Ovary (tissue), 3 donors: ENCODE results near the gene LYL1.

Experiments used
- EP300 ChIP-seq: sonication (generic); formaldehyde crosslinking; IDR thresholded peaks from one replicate; pipeline ENCODE4 v1.6.1; 2017; ENCODE audit warnings: antibody characterized with exemption
- TF ChIP-seq, protein P1 (sequence below), 3 donors: fragments of 450-650 bp in 2 of 3; fragments of 200-600 bp in 1 of 3; IDR thresholded peaks; one replicate each; pipeline versions ENCODE4 v1.5.1 to v1.8.0; 2016 to 2022; ENCODE audit warnings: antibody characterized with exemption in 3 of 3, mild to moderate bottlenecking in 1 of 3
- donor health status: DM: no; HTN: no; CAD: no.

DNA sequence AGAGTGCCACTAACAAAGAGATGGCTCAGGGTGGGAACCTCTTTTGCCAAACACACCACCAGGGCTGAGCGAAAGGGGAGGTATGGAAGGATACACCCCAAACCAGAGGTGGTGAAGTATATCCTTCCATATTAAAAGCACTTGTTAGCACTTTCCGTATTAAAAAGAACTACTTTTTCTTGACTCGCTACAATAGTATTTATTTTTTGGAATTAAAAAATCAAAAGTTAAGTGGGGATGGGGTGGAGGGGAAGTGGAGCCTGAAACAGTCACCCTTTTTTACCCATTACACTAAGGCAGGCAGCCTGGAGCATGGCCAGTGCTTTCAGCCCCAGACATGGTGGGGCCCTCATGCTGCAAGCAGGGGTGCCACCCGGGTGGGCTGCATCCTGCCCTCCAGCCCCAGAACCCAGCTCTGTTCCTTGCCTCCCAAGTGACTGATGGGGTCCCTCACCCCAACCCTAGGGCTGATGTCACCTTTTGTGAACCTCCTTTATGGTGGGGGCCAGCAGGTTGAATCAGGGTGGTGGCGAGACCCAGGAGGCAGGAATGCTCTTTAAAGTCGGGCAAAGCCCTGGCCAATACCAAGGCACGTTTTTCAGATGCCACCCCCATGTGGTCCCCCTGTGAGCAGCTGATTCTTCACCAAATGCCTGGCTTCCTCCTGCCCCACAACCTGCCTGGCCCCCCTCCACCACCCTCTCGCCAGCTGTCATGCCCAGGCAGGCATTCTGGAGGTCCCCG is 31.0 kb downstream of the LYL1 start:
- TF ChIP-seq, protein P1, sequence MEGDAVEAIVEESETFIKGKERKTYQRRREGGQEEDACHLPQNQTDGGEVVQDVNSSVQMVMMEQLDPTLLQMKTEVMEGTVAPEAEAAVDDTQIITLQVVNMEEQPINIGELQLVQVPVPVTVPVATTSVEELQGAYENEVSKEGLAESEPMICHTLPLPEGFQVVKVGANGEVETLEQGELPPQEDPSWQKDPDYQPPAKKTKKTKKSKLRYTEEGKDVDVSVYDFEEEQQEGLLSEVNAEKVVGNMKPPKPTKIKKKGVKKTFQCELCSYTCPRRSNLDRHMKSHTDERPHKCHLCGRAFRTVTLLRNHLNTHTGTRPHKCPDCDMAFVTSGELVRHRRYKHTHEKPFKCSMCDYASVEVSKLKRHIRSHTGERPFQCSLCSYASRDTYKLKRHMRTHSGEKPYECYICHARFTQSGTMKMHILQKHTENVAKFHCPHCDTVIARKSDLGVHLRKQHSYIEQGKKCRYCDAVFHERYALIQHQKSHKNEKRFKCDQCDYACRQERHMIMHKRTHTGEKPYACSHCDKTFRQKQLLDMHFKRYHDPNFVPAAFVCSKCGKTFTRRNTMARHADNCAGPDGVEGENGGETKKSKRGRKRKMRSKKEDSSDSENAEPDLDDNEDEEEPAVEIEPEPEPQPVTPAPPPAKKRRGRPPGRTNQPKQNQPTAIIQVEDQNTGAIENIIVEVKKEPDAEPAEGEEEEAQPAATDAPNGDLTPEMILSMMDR (IDR thresholded peaks at IDR 0.05): no peak
- TF ChIP-seq EP300: no peak
